Mammary epithelial cell (primary cell): ENCODE data around the gene TCIRG1.

Experiments used
- CTCF ChIP-seq, 2 donors: IDR thresholded peaks in 1 of 2; conservative IDR thresholded peaks in 1 of 2; 2 replicates each; pipeline ENCODE4 v1.5.1; 2011 to 2012; ENCODE audit warnings: inconsistent platforms in 2 of 2, low read length in 2 of 2, mild to moderate bottlenecking in 2 of 2, control low read depth in 1 of 2, low read depth in 1 of 2; ENCODE audit not compliant: insufficient read depth in 1 of 2; ENCODE audit errors: extremely low read depth in 1 of 2
- EZH2 ChIP-seq: IDR thresholded peaks from 2 replicates; pipeline ENCODE4 v1.6.1; 2012; ENCODE audit warnings: low read length, inconsistent platforms, borderline replicate concordance

GRCh38 chr11:68048681-68049508 is 10.1 kb downstream of the TCIRG1 start:
- TF ChIP-seq CTCF (conservative IDR thresholded peaks at IDR 0.05 in 1 of 2, IDR thresholded peaks at IDR 0.05 in 1 of 2; ENCODE audit: extremely low read depth in 1 of 2, insufficient read depth in 1 of 2, low read depth in 1 of 2, low read length in 2 of 2) (no peak), EZH2 (no peak)
